T-cell (primary cell): ENCODE measurements around the gene SSR4. TPM values are rescaled to one million over a fixed set of nuclear protein-coding genes. Genes with fewer than 3 reads are reported as not detected.
A peak's percentile ranks its signal among the peaks of the same experiment; 100 is the strongest.

Experiments
- ATAC-seq, 4 experiments: fragments of 200-7000 bp in 3 of 4; fragments of 150-1000 bp in 1 of 4; cut with Tn5 transposase; replicated peaks in 1 of 4; 1 replicate in 3 of 4; 2 replicates in 1 of 4; pipeline ENCODE4 v1.10.0; 2021; ENCODE audit warnings: moderate library complexity in 3 of 4, mild to moderate bottlenecking in 2 of 4, moderate number of reproducible peaks in 1 of 4
- CTCF ChIA-PET, 2 donors: fragments of 300-600 bp; sonication (Branson Sonifier 250); formaldehyde crosslinking; loops; one replicate each; lab custom pipeline; 2022; ENCODE audit warnings: antibody characterized with exemption in 2 of 2; lab: Charles Lee
- POLR2A ChIA-PET, 2 donors: fragments of 300-600 bp; sonication (Branson Sonifier 250); formaldehyde crosslinking; loops; one replicate each; lab custom pipeline; 2022; ENCODE audit warnings: antibody characterized with exemption in 2 of 2; lab: Charles Lee
- DNase-seq, 35 experiments: peaks; one replicate each; pipeline versions ENCODE4 v3.0.0 to v3.0.0-alpha.2; 2013 to 2023
- H3K27ac ChIP-seq: one replicate; pipeline ENCODE4 v1.5.1; 2013; ENCODE audit warnings: low read length
- H3K27me3 ChIP-seq, 2 experiments: replicated peaks in 1 of 2; 1 replicate in 1 of 2; 2 replicates in 1 of 2; pipeline versions ENCODE4 v1.6.1 to v1.7.0; 2013; ENCODE audit warnings: low read length in 1 of 2, mixed read lengths in 1 of 2; ENCODE audit not compliant: control insufficient read depth in 2 of 2, insufficient read depth in 2 of 2; ENCODE audit errors: extremely low read depth in 1 of 2
- H3K36me3 ChIP-seq, 2 donors: 1 replicate in 1 of 2; 2 replicates in 1 of 2; pipeline versions ENCODE4 v1.6.1 to v1.7.0; 2013; ENCODE audit warnings: low read length in 1 of 2; ENCODE audit not compliant: control insufficient read depth in 2 of 2, insufficient read depth in 1 of 2; ENCODE audit errors: extremely low read depth in 1 of 2
- H3K4me1 ChIP-seq, 2 experiments: 1 replicate in 1 of 2; 2 replicates in 1 of 2; pipeline versions ENCODE4 v1.6.1 to v1.7.0; 2013; ENCODE audit warnings: low read length in 2 of 2, mixed read lengths in 1 of 2; ENCODE audit not compliant: insufficient read depth in 2 of 2, control insufficient read depth in 1 of 2; ENCODE audit errors: extremely low read depth in 1 of 2
- H3K4me3 ChIP-seq, 2 donors: 1 replicate in 1 of 2; 2 replicates in 1 of 2; pipeline versions ENCODE4 v1.5.1 to v1.7.0; 2013; ENCODE audit warnings: mild to moderate bottlenecking in 2 of 2, low read length in 1 of 2, moderate library complexity in 1 of 2; ENCODE audit not compliant: control insufficient read depth in 1 of 2; ENCODE audit errors: extremely low read depth in 1 of 2
- H3K9me3 ChIP-seq: 2 replicates; pipeline ENCODE4 v1.7.0; 2013
- H3K27ac Mint-ChIP-seq, 2 donors: one replicate each; pipeline ENCODE4 v1.8.0; 2020 to 2021; ENCODE audit warnings: mild to moderate bottlenecking in 2 of 2, mixed read lengths in 2 of 2
- H3K27me3 Mint-ChIP-seq, 2 donors: one replicate each; pipeline ENCODE4 v1.8.0; 2021 to 2022; ENCODE audit warnings: mixed read lengths in 2 of 2
- H3K36me3 Mint-ChIP-seq: one replicate; pipeline ENCODE4 v1.8.0; 2021; ENCODE audit warnings: mixed read lengths
- H3K4me1 Mint-ChIP-seq, 3 donors: one replicate each; pipeline ENCODE4 v1.8.0; 2020 to 2022; ENCODE audit warnings: mixed read lengths in 3 of 3, mild to moderate bottlenecking in 1 of 3
- H3K4me3 Mint-ChIP-seq, 3 donors: one replicate each; pipeline ENCODE4 v1.8.0; 2020 to 2022; ENCODE audit warnings: mild to moderate bottlenecking in 3 of 3, mixed read lengths in 3 of 3, moderate library complexity in 3 of 3
- H3K9me3 Mint-ChIP-seq, 3 donors: one replicate each; pipeline ENCODE4 v1.8.0; 2020 to 2022; ENCODE audit warnings: mixed read lengths in 3 of 3
- WGBS: methylation state at CpG from one replicate; pipeline ENCODE4 v1.1.5; 2013; ENCODE audit warnings: missing lambda C conversion rate; ENCODE audit not compliant: insufficient coverage; 5-methylcytosine and 5-hydroxymethylcytosine counted together
- total RNA-seq, 35 experiments: library from RNA in 6 of 35; stranded (reverse) in 6 of 35; fragments of 120-200 nt in 1 of 35; gene quantifications; one replicate each; pipeline versions ENCODE4 v1.2.1 to v1.2.4 and lab custom pipeline; 2013 to 2026

The SSR4 gene
- total RNA-seq, 5 donors from 2014 or later (not counting 1 experiment from before 2014, with no cell fraction given), result 179 to 221 (median 209) TPM

- Mint-ChIP-seq H3K27me3 (peaks cover 0 to 8% of the 10 kb centered on the region in 2 donors), H3K4me3 (peak overlapping the region; percentile 45 to 64 (median 49)), H3K36me3 (no peaks in the 10 kb centered on the region), H3K27ac (no peak overlapping the region), H3K4me1 (peaks cover 54 to 65% (median 64%) of the 10 kb centered on the region in 3 donors), H3K9me3 (no peaks in the 10 kb centered on the region)
- Histone ChIP-seq H3K27ac (no peak overlapping the region), H3K36me3 (no peaks in the 10 kb centered on the region), H3K9me3 (no peaks in the 10 kb centered on the region), H3K4me3 (peak overlapping the region; percentile 20 to 44), H3K4me1 (peaks cover 19 to 86% of the 10 kb centered on the region in 2 experiments), H3K27me3 (peaks cover 0 to 6% of the 10 kb centered on the region in 2 experiments)
- no peak for DNase-seq
- 90% methylated on average over 4 of the region's 23 CpGs for WGBS
- CTCF ChIA-PET, result interaction anchor here in 1 of 2 donors (1.6 kb wide), 1 partner anchor 12 kb away, joined by 3 read pairs; no protein-coding TSS in a partner anchor
- ATAC-seq, result peak in 1 of 4 experiments; percentile 3
- POLR2A ChIA-PET, result no interaction called here
Measured at GRCh38 chrX:153819384-153820040, 25.0 kb downstream of the SSR4 start.

GRCh38 chrX:153820601-153821000, 26.1 kb downstream of the SSR4 start:
- H3K27ac ChIP-seq, result no peak overlapping the region
- H3K4me3 ChIP-seq, result no peak overlapping the region
- no peaks in the 10 kb centered on the region for H3K9me3 ChIP-seq
- no peaks in the 10 kb centered on the region for H3K9me3 Mint-ChIP-seq
- CTCF ChIA-PET, result interaction anchor here in 1 of 2 donors (1.6 kb wide), 1 partner anchor 13 kb away, joined by 3 read pairs; no protein-coding TSS in a partner anchor
- H3K4me3 Mint-ChIP-seq, result peak overlapping the region in 2 of 3 donors; percentile 6 to 45
- no CpG with 5 or more reads among the region's 7 CpGs for whole genome bisulfite sequencing
- POLR2A ChIA-PET, result interaction anchor here in 1 of 2 donors (0.6 kb wide), 1 partner anchor 139 kb away, joined by 3 read pairs; no protein-coding TSS in a partner anchor
- peaks cover 0 to 6% of the 10 kb centered on the region in 2 experiments for H3K27me3 ChIP-seq
- H3K36me3 Mint-ChIP-seq, result no peaks in the 10 kb centered on the region
- peaks cover 47 to 58% (median 57%) of the 10 kb centered on the region in 3 donors for H3K4me1 Mint-ChIP-seq
- H3K27ac Mint-ChIP-seq, result peak overlapping the region; percentile 41 to 46
- DNase-seq (no peak), ATAC-seq (no peak)
- peaks cover 19 to 85% of the 10 kb centered on the region in 2 experiments for H3K4me1 ChIP-seq
- H3K36me3 ChIP-seq, result no peaks in the 10 kb centered on the region
- H3K27me3 Mint-ChIP-seq, result no peaks in the 10 kb centered on the region

GRCh38 chrX:153821066-153821465, 26.6 kb downstream of the SSR4 start:
- H3K27ac ChIP-seq, result peak overlapping the region; percentile 5
- no peak for DNase-seq
- ATAC-seq, result no peak
- no CpG with 5 or more reads among the region's 9 CpGs for WGBS
- Mint-ChIP-seq H3K4me3 (peak overlapping the region in 2 of 3 donors; percentile 6 to 45), H3K36me3 (no peaks in the 10 kb centered on the region), H3K27me3 (no peaks in the 10 kb centered on the region), H3K4me1 (peaks cover 47 to 59% (median 59%) of the 10 kb centered on the region in 3 donors), H3K27ac (peak overlapping the region; percentile 41 to 46), H3K9me3 (no peaks in the 10 kb centered on the region)
- no peaks in the 10 kb centered on the region for H3K36me3 ChIP-seq
- no peak overlapping the region for H3K4me3 ChIP-seq
- peaks cover 19 to 84% of the 10 kb centered on the region in 2 experiments for H3K4me1 ChIP-seq
- no peaks in the 10 kb centered on the region for H3K9me3 ChIP-seq
- CTCF ChIA-PET, result no interaction called here
- POLR2A ChIA-PET, result no interaction called here
- peaks cover 0 to 6% of the 10 kb centered on the region in 2 experiments for H3K27me3 ChIP-seq

GRCh38 chrX:153824348-153824747, 29.9 kb downstream of the SSR4 start:
- H3K27me3 ChIP-seq, result peaks cover 0 to 10% of the 10 kb centered on the region in 2 experiments
- no peaks in the 10 kb centered on the region for H3K36me3 ChIP-seq
- H3K4me1 ChIP-seq, result peaks cover 15 to 70% of the 10 kb centered on the region in 2 experiments
- no peak overlapping the region for H3K4me3 ChIP-seq
- Mint-ChIP-seq H3K9me3 (no peaks in the 10 kb centered on the region), H3K4me1 (peaks cover 47 to 54% (median 52%) of the 10 kb centered on the region in 3 donors), H3K27me3 (peaks cover 3 to 9% of the 10 kb centered on the region in 2 donors), H3K36me3 (no peaks in the 10 kb centered on the region), H3K4me3 (no peak overlapping the region), H3K27ac (peak overlapping the region in 1 of 2 donors; percentile 28)
- H3K27ac ChIP-seq, result no peak overlapping the region
- POLR2A ChIA-PET, result no interaction called here
- ATAC-seq, result no peak
- no peak for DNase-seq
- 94% methylated on average over 3 of the region's 10 CpGs for WGBS
- no peaks in the 10 kb centered on the region for H3K9me3 ChIP-seq
- CTCF ChIA-PET, result no interaction called here

GRCh38 chrX:153825042-153825441, 30.6 kb downstream of the SSR4 start:
- 71% methylated on average over 2 of the region's 8 CpGs for WGBS
- H3K27ac ChIP-seq, result no peak overlapping the region
- ChIA-PET POLR2A (no interaction called here), CTCF (no interaction called here)
- no peaks in the 10 kb centered on the region for H3K36me3 ChIP-seq
- Mint-ChIP-seq H3K4me1 (peaks cover 44 to 50% (median 48%) of the 10 kb centered on the region in 3 donors), H3K27me3 (peaks cover 3 to 9% of the 10 kb centered on the region in 2 donors), H3K9me3 (no peaks in the 10 kb centered on the region), H3K36me3 (no peaks in the 10 kb centered on the region), H3K27ac (no peak overlapping the region), H3K4me3 (no peak overlapping the region)
- H3K4me3 ChIP-seq, result no peak overlapping the region
- peaks cover 0 to 10% of the 10 kb centered on the region in 2 experiments for H3K27me3 ChIP-seq
- no peaks in the 10 kb centered on the region for H3K9me3 ChIP-seq
- no peak for DNase-seq
- H3K4me1 ChIP-seq, result peaks cover 13 to 64% of the 10 kb centered on the region in 2 experiments
- ATAC-seq, result no peak

- peaks cover 4 to 49% of the 10 kb centered on the region in 2 experiments for H3K4me1 ChIP-seq
- no peak for ATAC-seq
- H3K27ac Mint-ChIP-seq, result peak overlapping the region; percentile 6 to 18
- H3K9me3 Mint-ChIP-seq, result no peaks in the 10 kb centered on the region
- H3K27ac ChIP-seq, result no peak overlapping the region
- no peak for DNase-seq
- ChIA-PET CTCF (no interaction called here), POLR2A (no interaction called here)
- H3K9me3 ChIP-seq, result no peaks in the 10 kb centered on the region
- peaks cover 3 to 9% of the 10 kb centered on the region in 2 donors for H3K27me3 Mint-ChIP-seq
- no peaks in the 10 kb centered on the region for H3K36me3 Mint-ChIP-seq
- WGBS, result no CpG with 5 or more reads among the region's 3 CpGs
- peaks cover 32 to 36% (median 33%) of the 10 kb centered on the region in 3 donors for H3K4me1 Mint-ChIP-seq
- peaks cover 0 to 10% of the 10 kb centered on the region in 2 experiments for H3K27me3 ChIP-seq
- H3K4me3 ChIP-seq, result no peak overlapping the region
- H3K4me3 Mint-ChIP-seq, result peak overlapping the region in 1 of 3 donors; percentile 13
- no peaks in the 10 kb centered on the region for H3K36me3 ChIP-seq
Measured at GRCh38 chrX:153827016-153827415, 32.5 kb downstream of the SSR4 start.
